Fibroblast of villous mesenchyme (primary cell): ENCODE measurements around the gene STX8. TPM values are rescaled to one million over a fixed set of nuclear protein-coding genes. Genes with fewer than 3 reads are reported as not detected.
"Not testable (repeated sequence)": the region's sequence is repeated elsewhere in the genome, so short reads cannot be mapped to it uniquely, and the experiment has no call there.

Source experiments
- DNase-seq: peaks from one replicate; pipeline ENCODE4 v3.0.0-alpha.2; 2010; ENCODE audit warnings: low read depth
- H3K4me3 ChIP-seq: 2 replicates; pipeline ENCODE4 v1.5.1; 2011; ENCODE audit warnings: low read depth, mild to moderate bottlenecking, low read length
- total RNA-seq: library from RNA; depleted of rRNA; stranded (reverse); fragments of >200 nt; gene quantifications from 2 replicates; pipeline ENCODE4 v1.2.3, GENCODE V29; 2012
- TF ChIP-seq, protein P1 (sequence below): IDR thresholded peaks from 2 replicates; pipeline ENCODE4 v1.5.1; 2012; ENCODE audit warnings: low read depth, mild to moderate bottlenecking, low read length; ENCODE audit not compliant: insufficient read depth

STX8 gene
- total RNA-seq, 1 donor = 91.1 TPM

DNA sequence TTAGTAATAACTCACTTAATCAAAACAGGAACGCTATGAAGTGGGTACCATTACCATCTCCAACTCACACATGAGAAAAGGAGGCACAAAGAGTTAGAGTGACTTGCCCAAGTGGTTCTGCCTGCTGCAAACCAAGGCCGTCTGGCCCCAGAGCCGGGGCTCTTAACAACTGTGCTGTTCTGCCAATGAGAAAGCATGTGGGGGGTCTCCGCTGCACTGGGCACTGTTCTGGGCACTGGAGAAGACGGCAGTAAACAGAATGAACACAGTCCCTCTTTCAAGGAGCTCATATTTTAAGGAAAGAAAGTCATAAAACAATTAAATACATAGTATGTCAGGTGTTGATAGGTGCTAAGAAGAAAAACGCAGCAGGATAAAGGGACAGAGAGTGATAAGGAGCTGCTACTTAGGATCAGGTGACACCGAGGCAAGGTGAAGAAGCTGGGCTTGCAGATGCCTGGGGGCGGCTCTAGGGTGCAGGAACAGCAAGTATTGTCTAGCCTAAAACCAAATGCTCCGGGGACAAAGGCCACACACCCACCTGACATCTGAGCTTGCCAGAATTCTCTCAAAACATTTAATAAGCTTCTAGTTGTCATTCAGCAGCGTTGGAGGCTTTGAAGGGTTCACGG, 6.5 kb downstream of the STX8 start:
- no peak for DNase-seq
- H3K4me3 ChIP-seq = no peak overlapping the region
- TF ChIP-seq, protein P1, sequence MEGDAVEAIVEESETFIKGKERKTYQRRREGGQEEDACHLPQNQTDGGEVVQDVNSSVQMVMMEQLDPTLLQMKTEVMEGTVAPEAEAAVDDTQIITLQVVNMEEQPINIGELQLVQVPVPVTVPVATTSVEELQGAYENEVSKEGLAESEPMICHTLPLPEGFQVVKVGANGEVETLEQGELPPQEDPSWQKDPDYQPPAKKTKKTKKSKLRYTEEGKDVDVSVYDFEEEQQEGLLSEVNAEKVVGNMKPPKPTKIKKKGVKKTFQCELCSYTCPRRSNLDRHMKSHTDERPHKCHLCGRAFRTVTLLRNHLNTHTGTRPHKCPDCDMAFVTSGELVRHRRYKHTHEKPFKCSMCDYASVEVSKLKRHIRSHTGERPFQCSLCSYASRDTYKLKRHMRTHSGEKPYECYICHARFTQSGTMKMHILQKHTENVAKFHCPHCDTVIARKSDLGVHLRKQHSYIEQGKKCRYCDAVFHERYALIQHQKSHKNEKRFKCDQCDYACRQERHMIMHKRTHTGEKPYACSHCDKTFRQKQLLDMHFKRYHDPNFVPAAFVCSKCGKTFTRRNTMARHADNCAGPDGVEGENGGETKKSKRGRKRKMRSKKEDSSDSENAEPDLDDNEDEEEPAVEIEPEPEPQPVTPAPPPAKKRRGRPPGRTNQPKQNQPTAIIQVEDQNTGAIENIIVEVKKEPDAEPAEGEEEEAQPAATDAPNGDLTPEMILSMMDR = no peak

DNA sequence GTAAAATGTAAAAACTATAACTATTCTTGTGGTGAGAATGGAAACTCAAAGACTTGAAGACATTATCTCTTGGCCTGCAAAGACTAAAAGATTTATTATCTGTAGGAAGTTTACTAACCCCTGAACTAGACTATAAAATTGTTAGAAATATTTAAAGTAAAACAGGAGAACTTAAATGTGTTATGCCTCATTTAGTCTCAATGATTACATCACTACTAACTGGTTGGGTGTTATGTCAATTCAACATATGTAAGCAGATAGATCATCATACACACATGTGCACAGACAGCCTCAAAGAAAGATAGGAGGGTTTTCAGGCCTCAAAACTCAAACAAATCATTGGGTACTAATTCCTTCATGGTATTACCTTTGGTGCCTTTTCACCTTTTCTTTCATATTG, 7.6 kb downstream of the STX8 start:
- no peak for DNase-seq
- no peak overlapping the region for H3K4me3 ChIP-seq
- TF ChIP-seq, protein P1 = no peak

DNA sequence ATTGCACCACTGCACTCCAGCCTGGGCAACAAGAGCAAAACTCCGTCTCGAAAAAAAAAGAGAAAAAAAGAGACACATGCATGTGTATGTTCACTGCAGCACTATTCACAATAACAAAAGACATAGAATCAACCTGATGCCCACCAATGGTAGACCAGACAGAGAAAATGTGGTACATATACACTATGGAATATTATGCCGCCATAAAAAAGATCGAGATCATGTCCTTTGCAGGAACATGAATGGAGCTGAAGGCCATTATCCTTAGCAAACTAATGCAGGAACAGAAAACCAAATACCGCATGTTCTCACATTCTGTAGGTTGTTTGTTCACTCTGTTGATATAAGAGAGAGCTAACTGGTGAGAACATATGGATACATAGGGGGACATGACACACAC, 8.9 kb downstream of the STX8 start:
- not testable (repeated sequence) for H3K4me3 ChIP-seq, DNase-seq

DNA sequence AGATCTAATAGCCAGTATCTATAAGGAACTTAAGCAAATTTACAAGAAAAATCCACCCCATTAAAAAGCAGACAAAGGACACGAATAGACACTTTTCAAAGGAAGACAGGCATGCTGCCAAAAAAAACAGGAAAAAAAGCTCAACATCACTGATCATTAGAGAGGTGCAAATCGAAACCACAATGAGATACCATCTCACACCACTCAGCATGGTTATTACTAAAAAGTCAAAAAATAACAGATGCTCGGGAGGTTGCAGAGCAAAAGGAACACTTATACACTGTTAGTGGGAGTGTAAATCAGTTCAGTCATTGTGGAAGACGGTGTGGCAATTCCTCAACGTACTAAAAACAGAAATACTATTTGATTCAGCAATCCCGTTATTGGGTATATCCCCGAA, 9.6 kb downstream of the STX8 start:
- TF ChIP-seq, protein P1 = no peak
- DNase-seq = peak; percentile 27

DNA sequence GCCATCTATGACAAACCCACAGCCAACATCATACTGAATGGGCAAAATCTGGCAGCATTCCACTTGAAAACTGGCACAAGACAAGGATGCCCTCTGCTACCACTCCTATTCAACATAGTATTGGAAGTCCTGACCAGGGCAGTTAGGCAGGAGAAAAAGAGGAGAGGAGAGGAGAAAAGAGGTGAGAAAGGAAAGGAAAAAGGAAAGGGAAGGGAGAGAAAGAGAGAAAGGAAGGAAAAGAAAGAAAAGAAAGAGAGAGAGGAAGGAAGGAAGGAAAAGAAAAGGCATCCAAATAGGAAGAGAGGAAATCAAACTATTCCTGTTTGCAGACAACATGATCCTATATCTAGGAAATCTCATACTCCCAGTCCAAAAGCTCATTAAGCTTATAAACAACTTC, 11.5 kb downstream of the STX8 start:
- no peak overlapping the region for H3K4me3 ChIP-seq
- no peak for DNase-seq
- TF ChIP-seq, protein P1 = no peak

More for the DNA sequence above, 9.6 kb downstream of the STX8 start:
- H3K4me3 ChIP-seq = no peak overlapping the region

DNA sequence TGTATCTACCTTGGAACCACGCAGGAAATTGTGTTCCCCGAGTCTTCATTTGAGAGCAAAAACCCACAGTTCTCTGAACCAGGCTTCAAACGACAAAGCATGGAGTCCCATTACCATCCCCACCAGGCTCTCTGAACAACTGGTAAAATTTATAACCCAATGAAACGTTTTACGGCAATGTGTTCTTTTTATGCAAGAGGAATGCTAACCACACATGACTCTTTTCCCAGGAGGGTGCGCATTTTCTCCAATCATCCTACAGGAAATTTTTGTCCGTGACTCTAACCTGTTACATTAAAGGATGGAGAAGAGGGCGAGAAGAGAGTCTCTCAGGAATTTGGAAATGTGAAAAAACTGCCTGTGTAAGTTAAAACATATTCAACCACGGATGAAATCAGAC, 17.8 kb downstream of the STX8 start:
- TF ChIP-seq, protein P1 = no peak
- DNase-seq = peak; percentile 64

DNA sequence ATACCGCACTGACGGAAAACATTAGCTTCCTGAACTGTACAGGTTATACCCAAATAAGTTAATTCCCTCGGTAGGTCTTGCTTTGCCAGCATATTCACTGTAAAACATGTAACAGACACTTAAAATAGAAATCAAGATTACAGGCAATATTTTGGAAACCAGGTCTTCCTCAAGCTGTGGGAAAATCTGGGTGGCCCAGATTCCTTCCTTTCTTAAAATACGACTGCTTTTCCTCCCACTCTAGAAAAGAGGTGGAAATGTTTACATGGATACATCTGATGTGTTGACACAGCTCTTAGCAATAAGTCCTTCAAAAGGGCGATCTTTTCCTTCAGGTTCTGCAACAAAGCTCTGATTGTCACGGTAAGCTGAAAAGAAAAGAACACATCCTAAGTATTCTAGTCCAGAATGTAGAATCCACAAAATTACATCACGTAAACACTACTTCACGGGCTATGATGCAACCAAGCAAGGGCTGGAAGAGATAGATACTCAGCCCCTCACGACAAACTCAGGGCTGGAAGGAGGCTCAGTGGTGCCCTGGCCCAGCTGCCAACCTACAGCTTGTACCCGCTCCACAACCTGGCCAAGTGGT, 18.4 kb downstream of the STX8 start:
- peak; percentile 64 for DNase-seq
- no peak overlapping the region for H3K4me3 ChIP-seq
- TF ChIP-seq, protein P1 = no peak

More for the DNA sequence above, 17.8 kb downstream of the STX8 start:
- no peak overlapping the region for H3K4me3 ChIP-seq
